HG03064 (cell line): ENCODE measurements around the gene PCSK5.

Source experiments
- ATAC-seq: cut with Tn5 transposase; IDR thresholded peaks from one replicate; pipeline ENCODE4 v1.9.1; 2021; ENCODE audit warnings: low read depth; ENCODE audit not compliant: unreplicated experiment

Gene PCSK5

DNA sequence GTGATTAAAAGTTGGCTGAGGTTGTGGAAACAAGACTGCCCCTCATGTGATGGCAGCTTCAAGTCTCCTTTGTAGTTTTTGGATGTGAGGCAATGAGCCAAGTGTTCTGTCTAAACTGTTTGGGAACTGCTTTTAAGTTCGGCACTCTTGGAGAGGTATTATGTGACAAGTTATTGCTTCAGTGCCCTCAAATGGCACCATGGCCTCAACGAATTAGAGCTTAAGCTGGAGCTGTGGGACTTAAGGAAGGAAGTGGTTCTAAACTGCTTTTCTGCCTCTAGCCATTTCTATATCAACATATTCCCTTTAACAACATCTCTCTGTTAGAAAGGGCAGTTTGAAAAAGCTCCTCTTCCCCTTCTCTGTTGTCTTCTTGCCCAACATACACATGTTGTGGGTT is 276.1 kb downstream of the PCSK5 start:
- ATAC-seq, result no peak

DNA sequence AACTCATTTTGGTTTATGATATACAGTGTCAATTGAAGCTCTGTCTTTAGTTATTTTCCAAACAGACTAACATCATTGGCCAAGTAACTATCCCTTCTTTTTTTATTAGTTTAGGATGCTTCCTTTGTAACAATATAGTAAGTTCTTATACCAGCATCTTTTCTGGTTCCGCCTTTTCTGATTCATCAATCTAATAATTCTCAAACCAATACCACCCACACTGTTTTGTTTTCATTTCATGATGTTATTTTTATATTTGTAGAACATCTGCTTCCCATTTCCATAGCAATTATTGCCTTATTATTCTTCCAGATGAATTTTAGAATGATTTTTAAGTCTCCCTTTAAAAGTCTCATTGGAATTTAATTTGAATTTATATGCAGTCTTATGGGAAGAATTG is 285.7 kb downstream of the PCSK5 start:
- ATAC-seq, result no peak

DNA sequence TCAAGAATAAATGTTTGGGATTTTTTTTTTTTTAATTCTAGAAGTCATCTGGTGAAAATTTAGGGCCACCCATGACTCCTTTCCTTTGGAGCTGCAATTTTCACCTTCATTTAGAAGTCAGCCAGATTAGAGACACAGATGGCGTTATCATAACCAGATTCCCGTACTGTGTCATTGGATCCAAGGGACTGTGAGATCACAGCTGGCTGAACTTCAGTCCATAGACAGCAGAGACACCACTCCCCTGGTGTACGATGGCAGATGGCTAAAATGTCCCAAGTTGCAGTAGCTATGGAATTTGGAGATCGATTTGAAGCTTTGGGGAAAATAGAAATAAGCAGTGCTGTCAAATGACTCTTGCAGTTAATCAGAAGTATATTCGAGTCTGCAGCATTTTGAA is 287.5 kb downstream of the PCSK5 start:
- ATAC-seq, result no peak

DNA sequence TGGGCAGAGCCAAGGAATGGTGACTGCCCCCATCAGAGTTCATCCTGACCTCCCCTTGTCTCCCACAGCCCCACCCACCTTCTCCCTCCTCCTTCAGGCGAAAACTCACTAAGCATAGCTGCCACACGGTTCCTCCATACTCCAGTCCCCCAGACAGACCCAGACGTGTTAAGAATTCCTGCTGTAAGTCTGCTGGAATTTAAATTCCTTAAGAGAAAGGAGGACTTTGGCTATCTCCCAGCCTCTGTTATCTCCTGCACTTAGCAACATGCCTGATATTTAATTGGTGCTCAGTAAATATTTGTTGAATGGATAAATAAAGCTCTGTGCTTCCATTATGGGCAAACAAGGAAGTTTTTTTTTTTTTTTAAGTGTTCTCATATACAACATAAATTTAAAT is 290.1 kb downstream of the PCSK5 start:
- ATAC-seq, result no peak

DNA sequence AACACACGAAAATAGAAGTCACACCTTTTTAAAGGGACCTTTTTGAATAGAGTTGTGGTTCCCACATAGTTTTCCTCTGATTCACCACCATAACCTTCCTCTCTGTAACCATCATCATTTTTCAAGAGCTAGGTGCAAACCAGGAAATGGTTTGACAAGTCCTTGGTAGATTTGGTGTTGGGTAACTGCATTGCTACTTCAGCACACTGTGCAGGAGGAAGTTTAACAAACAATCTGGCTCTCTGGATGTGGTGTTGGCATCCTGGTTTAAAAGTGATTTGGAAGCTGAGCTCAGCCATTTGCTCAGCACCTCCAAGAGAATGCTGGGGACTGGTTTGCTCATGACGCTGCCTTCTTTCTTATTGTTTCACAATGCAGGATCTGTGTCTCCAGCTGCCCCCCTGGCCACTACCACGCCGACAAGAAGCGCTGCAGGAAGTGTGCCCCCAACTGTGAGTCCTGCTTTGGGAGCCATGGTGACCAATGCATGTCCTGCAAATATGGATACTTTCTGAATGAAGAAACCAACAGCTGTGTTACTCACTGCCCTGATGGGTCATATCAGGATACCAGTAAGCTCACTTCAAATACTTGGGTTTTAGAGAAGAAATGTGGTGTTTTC is 290.7 kb downstream of the PCSK5 start:
- no peak for ATAC-seq

DNA sequence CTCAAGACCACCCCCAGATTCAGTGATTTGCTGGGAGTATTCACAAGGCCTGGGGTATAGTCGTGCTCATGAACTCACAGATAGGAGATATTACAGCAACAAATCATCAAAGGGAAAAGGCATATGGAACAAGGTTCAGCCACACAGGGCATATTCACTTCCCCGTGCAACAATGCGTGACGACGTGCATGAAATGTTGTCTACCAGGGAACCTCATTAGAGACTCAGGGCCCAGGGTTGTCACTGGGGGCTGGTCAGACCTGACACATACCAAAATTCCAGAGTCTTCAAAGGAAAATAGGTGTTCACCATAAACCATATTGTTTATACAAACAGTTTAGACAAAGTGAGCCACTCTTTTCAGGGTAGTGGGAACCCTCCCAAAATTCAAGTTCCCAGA is 291.3 kb downstream of the PCSK5 start:
- ATAC-seq, result no peak

DNA sequence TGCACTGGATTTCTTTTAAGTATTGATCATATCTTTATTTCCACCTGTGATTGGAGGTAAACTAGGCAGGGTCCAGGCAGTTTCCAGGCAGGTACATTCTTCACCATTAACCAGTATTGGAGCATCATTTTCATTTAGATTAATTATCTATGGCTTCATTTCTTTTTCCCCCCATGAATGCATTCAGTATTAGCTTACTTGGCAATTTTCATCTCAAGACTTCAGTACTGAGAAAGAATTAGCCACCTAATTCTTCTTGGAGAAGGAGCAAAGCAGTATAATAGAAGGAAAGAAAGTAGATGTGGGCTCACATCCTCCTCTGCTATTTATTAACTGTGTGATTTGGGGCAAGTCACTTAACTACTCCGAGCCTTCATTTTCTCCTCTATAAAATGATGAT is 295.0 kb downstream of the PCSK5 start:
- no peak for ATAC-seq

DNA sequence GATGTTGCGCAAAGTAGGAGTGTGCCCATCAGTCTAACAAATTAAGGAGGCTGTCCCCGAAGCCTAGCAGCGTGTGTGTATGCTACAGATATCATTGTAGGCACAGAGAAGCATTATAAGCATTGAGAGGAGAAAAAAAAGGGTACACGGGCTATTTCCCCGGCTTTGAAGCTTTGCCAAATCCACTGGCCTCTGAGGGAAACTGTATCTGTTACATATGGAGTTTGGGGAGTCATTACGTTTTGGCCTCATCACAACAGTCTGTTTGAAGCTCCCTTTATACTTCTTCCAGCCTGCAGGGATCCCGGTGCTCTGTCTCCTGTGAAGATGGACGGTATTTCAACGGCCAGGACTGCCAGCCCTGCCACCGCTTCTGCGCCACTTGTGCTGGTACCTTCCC is 297.8 kb downstream of the PCSK5 start:
- ATAC-seq, result no peak

DNA sequence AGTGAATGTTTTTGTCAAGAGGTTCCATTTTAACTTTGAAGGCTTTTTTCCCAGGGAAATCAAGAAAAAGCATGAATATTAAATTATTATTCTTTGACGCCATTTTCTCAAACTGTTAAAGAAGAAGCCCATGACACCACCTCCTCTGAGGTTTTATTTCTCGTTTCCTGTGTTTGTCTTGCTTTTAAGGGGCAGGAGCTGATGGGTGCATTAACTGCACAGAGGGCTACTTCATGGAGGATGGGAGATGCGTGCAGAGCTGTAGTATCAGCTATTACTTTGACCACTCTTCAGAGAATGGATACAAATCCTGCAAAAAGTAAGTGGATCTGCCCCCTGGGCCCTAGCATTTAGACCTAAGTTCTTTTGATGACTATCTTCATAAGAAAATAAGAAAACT is 298.4 kb downstream of the PCSK5 start:
- no peak for ATAC-seq

DNA sequence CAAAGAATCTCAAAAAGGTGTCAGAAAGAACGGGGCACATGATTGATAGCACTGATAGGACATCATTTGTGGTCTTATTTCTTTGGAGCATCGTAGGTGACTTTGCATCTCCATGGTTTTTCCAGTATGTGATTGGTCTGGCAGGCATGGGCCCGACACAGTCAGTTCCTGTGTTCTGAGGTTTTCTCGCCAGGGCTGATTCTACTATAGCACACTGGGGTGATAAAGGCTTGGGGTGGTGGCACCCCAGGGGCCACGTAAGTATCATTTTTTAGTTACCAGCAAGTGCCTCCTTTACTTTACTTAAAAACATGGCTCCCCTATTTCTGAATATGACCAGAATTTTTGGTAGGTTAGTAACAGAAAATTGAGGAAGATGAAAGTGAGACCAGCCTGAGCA is 301.0 kb downstream of the PCSK5 start:
- ATAC-seq, result no peak

DNA sequence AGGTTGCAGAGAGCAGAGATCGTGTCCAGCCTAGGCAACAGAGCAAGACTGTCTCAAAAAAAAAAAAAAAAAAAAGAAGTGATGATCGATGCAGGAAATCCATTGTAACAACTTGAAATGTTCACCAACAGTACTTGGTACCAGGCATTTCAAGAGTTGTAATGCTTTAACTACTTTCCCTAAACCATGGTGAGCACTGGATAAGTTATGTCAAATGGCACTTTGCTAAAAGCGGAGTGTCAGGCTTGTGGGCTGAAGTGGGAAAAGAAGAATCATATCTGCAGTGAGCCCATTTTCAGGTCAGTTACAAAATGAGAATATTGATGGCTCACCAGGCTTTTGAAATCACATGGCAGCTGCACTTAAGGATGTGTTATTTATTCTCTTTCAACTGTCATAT is 301.5 kb downstream of the PCSK5 start:
- no peak for ATAC-seq

DNA sequence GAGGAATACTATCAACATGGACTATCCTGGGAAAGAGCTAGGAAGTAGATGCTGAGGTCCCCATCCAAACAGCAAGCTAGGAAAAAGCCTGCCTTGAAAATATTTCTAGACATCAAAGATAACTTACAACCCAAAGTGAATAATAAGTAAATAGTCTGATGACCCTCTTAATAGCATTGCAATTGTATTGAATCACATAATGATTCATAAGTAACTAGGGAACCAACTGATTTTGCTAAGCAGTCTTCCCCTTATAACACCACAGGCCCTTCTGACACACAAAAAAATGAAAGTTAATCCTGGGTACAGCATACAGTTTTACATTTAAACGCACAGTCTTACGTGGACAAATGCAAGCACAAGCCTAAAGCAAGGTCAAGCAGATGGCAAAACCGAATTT is 304.4 kb downstream of the PCSK5 start:
- ATAC-seq, result no peak

DNA sequence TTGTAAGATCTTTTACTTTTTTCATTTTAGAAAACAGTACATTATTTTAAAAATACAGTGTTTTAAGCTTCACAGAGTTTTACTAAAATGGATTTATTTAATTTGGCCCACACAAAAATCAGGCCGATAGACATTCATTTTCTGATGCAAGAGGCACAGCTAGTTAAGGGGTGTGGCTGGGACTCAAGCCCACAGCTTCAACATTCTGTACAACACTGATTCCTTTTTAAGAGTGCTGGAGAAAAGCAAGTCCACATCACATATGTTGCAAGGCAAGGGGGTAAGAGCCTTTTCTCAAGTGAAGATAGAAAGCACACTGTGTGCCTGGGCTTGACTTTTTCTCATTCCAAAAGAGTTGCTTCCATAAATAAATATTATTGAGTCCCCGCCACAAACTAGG is 307.9 kb downstream of the PCSK5 start:
- no peak for ATAC-seq

DNA sequence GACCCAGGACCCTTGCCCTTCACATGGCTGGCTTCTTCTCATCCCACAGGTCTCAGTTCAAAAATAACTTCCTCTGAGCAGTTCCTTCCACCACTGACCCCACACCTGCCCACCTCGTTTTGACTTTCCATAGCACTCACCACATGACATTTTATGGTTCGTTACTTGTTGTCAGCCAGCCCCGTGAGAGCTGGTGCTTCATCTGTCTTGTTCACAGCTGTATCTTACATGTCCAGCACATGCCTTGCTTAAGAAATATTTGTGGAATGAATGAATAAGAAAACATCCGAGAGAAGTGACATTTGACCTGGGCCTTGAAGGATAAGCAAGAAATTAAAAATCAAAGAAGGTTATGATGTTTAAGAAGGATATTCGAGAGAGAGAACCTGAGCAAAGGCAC is 309.8 kb downstream of the PCSK5 start:
- no peak for ATAC-seq

DNA sequence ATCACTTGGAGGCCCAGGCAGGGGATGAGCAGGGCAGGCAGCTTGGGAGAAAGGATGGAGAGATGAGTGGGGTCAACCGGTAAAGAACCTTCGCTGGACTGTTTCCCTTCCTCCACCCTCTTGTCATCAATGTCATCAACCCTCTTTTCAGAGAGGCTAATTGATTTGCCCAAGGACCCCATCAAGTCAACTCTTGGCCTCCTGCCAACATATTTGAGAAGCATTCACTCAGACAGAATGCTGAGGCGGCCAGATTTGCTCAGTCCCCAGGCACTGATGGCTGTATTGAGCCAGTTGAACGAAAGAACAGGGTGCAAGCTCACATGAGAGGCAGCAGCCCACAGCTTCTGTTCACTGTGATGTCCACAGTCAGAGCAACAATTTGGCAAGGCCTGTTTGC is 310.3 kb downstream of the PCSK5 start:
- no peak for ATAC-seq

DNA sequence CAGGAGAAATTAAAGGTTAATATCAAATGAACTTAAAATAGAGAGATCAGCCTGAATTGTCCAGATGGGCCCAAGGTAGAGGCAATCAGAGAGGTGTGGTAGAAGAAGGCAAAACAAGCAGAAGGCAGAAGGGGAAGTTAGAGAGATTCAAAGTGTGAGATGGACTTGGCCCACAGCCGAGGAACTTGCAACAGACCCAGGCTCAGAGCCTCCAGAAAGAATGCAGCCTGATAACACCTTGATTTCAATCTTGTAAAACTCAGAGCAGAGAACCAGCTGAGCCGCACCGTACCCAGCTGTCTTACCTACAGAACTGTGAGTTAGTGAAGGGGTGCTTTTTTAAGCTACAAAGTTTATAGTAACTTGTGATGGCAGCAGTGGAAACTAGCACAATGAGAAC is 312.9 kb downstream of the PCSK5 start:
- ATAC-seq, result no peak

DNA sequence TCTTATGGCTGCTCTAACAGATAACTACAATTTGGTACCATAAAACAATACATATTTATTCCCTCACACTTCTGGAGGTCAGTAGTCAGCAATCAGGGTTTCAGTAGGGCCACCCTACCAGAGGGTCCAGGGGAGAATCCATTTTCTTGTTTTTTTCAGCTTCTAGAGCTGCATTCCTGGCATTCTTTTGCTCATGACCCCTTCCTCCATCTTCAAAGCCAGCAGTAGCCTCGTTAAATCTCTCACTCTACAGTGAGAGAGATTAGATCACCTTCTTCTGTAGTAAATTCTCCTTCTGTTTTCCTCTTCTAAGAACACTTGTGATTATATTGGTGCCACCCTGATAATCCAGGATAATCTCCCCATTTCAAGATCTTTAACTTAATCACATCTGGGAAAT is 316.3 kb downstream of the PCSK5 start:
- ATAC-seq, result no peak

DNA sequence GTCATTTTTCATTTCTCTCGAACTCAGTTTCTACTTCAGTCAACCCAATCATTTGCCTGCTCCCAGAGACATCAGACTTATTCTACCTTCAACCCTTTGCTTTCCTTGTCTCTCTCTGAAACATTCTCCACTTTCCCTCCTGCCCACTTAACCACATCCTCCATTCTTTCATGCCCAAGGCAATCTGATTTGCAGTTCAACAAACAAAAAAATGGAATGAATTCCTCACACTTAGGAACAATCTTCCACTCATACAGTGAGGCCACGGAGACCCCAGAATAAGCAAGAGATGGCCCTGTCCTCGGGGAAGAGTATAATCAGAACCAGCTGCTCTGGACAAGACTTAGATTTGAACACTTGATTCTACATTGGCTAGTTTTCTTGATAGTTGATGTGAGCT is 323.3 kb downstream of the PCSK5 start:
- ATAC-seq, result no peak

DNA sequence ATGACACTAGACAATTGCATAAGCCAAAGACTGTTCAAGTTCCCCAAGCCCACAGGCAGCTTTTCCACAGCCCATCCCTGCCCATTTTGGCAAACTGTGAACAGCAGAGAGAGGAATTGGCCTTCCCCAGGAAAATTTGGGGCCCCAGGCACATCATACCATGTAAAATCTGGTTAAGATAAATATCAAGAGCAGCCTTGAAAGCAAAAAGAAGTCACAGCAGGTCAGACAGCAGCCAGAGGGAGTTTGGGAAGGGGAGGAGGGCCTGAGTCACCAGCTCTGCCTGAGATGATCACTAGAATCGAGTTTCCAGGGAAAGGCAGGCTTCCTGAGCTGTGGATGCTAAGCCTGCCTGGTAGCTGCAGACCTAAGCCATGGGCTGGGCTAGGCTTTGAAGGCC is 324.6 kb downstream of the PCSK5 start:
- ATAC-seq, result no peak

DNA sequence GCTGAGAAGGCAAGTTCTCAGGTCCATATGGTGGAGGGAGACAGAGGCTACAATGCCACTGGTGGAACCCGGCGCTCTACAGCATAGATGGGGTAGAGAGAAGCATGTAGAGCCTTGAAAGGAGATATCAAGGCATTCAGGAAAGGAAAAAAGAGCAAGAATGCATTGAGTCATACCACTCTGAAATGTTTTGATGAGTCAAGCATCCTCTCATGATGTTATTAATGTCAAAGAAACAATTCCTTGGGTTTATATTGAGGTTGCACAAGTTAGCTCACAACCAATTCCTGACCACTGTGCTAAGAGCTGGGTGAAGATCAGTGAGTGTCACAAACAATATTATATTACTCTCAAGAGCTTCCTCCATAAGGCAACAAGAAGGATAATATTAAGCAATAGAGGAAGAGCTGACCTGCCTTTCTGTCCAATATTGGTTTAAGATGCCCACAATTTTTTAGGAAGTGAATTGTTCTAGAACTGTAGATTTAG is 325.7 kb downstream of the PCSK5 start:
- no peak for ATAC-seq

DNA sequence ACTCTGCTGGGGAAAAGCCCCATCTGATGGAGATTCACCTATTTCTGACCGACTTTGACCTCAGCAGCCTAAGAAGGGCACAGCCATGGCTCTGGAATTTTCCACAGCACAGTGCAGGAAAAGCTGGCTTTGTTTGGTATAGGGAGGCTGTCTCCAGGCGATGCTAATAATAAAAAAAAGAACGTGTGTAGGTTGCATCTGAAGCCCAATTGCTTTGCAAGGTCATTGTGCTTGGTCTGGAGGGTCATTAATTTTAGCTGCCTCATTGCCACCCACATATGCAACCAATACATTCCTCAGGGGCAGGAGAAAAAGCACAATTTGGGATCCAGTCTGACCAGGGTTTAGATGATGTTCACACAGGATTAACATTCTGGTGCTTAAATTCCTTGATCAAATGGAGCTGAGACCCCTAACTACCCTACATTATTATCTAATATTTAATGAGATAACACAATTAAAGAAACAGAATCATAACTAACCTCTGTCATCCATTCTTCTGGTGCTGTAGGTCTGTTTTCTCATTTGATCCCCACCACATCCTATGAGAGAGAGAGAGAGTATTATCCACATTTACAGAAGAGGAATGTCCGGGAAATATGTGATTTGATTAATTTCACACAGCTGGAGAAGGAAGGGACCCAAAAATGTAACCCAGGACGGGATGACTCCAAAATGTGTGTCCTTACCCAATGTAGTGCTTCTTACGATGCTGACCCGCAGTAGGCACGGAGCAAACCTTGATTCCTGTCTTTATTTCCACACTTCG is 327.8 kb downstream of the PCSK5 start:
- no peak for ATAC-seq

DNA sequence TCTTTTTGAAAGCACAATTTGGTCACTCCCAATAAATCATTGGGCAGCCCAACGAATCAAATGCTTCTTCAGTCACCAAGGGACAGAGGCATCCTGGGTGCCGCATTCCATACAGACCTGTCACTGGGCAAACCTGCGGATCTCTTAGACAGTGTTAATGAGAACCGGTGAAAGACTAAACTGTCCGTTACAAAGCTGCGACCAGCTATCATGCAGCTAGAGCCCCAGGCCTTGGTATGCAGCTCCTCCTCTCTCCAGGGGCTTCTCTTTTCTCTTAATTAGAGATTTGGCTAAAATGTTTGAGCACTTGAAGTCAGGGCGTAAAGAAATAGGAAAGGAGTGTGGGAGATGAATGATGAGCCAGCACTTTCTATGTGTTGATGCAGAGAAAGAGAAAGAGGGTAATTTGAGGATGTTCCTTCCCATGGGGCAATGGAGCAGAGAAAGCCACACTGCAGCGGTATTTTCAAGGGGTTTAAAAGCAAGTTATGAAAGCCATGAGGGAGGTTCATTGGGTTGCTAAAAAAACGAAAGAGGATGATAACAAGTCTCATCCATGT is 328.5 kb downstream of the PCSK5 start:
- ATAC-seq, result no peak
